HCT116 (cell line): ENCODE measurements around the gene SLC25A22. TPM values are rescaled to one million over a fixed set of nuclear protein-coding genes. Genes with fewer than 3 reads are reported as not detected.
A peak's percentile ranks its signal among the peaks of the same experiment; 100 is the strongest.

Experiments used
- ATAC-seq: fragments of 200-7000 bp; cut with Tn5 transposase; 2 replicates; pipeline ENCODE4 v1.9.1; 2020; ENCODE audit warnings: mild to moderate bottlenecking, moderate library complexity
- BruUV-seq: library from RNA; stranded (reverse); fragments of 400-500 nt; replicated peaks from 2 replicates; lab custom pipeline; 2021; lab: Mats Ljungman, UMichigan
- CTCF ChIA-PET: fragments of 300-600 bp; sonication (Branson Sonifier 250); formaldehyde crosslinking; loops from one replicate; lab custom pipeline; 2021; ENCODE audit warnings: antibody characterized with exemption; lab: Charles Lee
- POLR2A ChIA-PET: fragments of 300-600, 350-600 bp; sonication (Branson Sonifier 250); formaldehyde crosslinking; loops from one replicate; lab custom pipeline; 2021; ENCODE audit warnings: antibody characterized with exemption; lab: Charles Lee
- RAD21 ChIA-PET, 2 experiments: fragments of 300-600 bp; sonication (Branson Sonifier 250); formaldehyde crosslinking; loops; one replicate each; lab custom pipeline; 2023; ENCODE audit warnings: low total read pairs in 2 of 2; ENCODE audit not compliant: uncharacterized antibody in 2 of 2, unreplicated experiment in 2 of 2, low non-redundant PET in 1 of 2; lab: Charles Lee
- DNase-seq: peaks from one replicate; pipeline ENCODE4 v3.0.0-alpha.2; 2010; ENCODE audit warnings: low read depth, low spot score
- H2AFZ ChIP-seq: fragments of 200-600 bp; shearing (Covaris generic), sonication (generic); 2 replicates; pipeline ENCODE4 v1.6.1; 2017; ENCODE audit warnings: low read depth, mixed run types, mixed read lengths, antibody characterized with exemption, low read length; ENCODE audit not compliant: poor library complexity, severe bottlenecking
- H3K27ac ChIP-seq: 2 replicates; pipeline ENCODE4 v1.5.1; 2012; ENCODE audit warnings: low read depth, low read length
- H3K27me3 ChIP-seq: fragments of 200-600 bp; sonication (generic); 2 replicates; pipeline ENCODE4 v1.6.1; 2016; ENCODE audit warnings: mixed run types, low read length, mixed read lengths; ENCODE audit not compliant: insufficient read depth
- H3K36me3 ChIP-seq, 2 experiments: fragments of 200-500 bp in 1 of 2; fragments of 200-600 bp in 1 of 2; sonication (Bioruptor generic) in 1 of 2; sonication (generic) in 1 of 2; 2 replicates each; pipeline versions ENCODE4 v1.5.1 to v1.6.1; 2014 to 2016; ENCODE audit warnings: low read length in 2 of 2, inconsistent platforms in 1 of 2, mixed read lengths in 1 of 2, mixed run types in 1 of 2; ENCODE audit not compliant: insufficient read depth in 2 of 2, control insufficient read depth in 1 of 2
- H3K4me1 ChIP-seq, 2 experiments: fragments of 200-600 bp in 1 of 2; sonication (generic) in 1 of 2; 2 replicates each; pipeline versions ENCODE4 v1.5.1 to v1.6.1; 2012 to 2017; ENCODE audit warnings: low read length in 2 of 2, inconsistent platforms in 1 of 2, mild to moderate bottlenecking in 1 of 2, mixed read lengths in 1 of 2, mixed run types in 1 of 2, moderate library complexity in 1 of 2; ENCODE audit not compliant: insufficient read depth in 2 of 2, control insufficient read depth in 1 of 2
- H3K4me2 ChIP-seq: fragments of 200-600 bp; sonication (generic); 2 replicates; pipeline ENCODE4 v1.6.1; 2017; ENCODE audit warnings: mixed run types, low read length, mixed read lengths
- H3K4me3 ChIP-seq, 2 experiments: fragments of 200-600 bp in 1 of 2; sonication (generic) in 1 of 2; replicated peaks in 1 of 2; 2 replicates each; pipeline ENCODE4 v1.5.1; 2011 to 2016; ENCODE audit warnings: low read length in 2 of 2, control low read depth in 1 of 2, low read depth in 1 of 2, mild to moderate bottlenecking in 1 of 2, mixed read lengths in 1 of 2, mixed run types in 1 of 2
- H3K79me2 ChIP-seq: fragments of 200-600 bp; sonication (generic); 2 replicates; pipeline ENCODE4 v1.6.1; 2017; ENCODE audit warnings: mild to moderate bottlenecking, mixed run types, low read length, moderate library complexity, mixed read lengths; ENCODE audit not compliant: insufficient read depth
- H3K9ac ChIP-seq: fragments of 200-600 bp; sonication (generic); 2 replicates; pipeline ENCODE4 v1.6.1; 2016; ENCODE audit warnings: low read length, mixed read lengths
- H3K9me2 ChIP-seq: fragments of 200-600 bp; sonication (generic), shearing (Covaris generic); 2 replicates; pipeline ENCODE4 v1.6.1; 2017; ENCODE audit warnings: mixed run types, mild to moderate bottlenecking, moderate library complexity; ENCODE audit not compliant: insufficient read depth
- H3K9me3 ChIP-seq, 2 experiments: fragments of 200-500 bp in 1 of 2; fragments of 200-600 bp in 1 of 2; sonication (Bioruptor generic) in 1 of 2; sonication (generic) in 1 of 2; 2 replicates each; pipeline ENCODE4 v1.6.1; 2014 to 2017; ENCODE audit warnings: low read length in 2 of 2, mixed read lengths in 2 of 2, inconsistent platforms in 1 of 2, low read depth in 1 of 2, mild to moderate bottlenecking in 1 of 2, mixed run types in 1 of 2, moderate library complexity in 1 of 2; ENCODE audit not compliant: control insufficient read depth in 1 of 2, insufficient read depth in 1 of 2
- H4K20me1 ChIP-seq: fragments of 200-600 bp; sonication (generic), shearing (Covaris generic); 2 replicates; pipeline ENCODE4 v1.6.1; 2017; ENCODE audit warnings: mixed run types, mild to moderate bottlenecking, moderate library complexity; ENCODE audit not compliant: insufficient read depth
- JUND ChIP-seq: IDR thresholded peaks from 2 replicates; pipeline ENCODE4 v1.6.1; 2012
- POLR2A ChIP-seq: IDR thresholded peaks from 2 replicates; pipeline ENCODE4 v1.7.0; 2011; ENCODE audit warnings: borderline replicate concordance; ENCODE audit not compliant: insufficient read depth, insufficient read length; ENCODE audit errors: extremely low read depth
- POLR2AphosphoS5 ChIP-seq: IDR thresholded peaks from 2 replicates; pipeline ENCODE4 v1.6.1; 2011; ENCODE audit warnings: mild to moderate bottlenecking, low read depth, low read length, moderate library complexity
- RAD21 ChIP-seq: IDR thresholded peaks from 2 replicates; pipeline ENCODE4 v1.6.1; 2012; ENCODE audit warnings: low read depth, mild to moderate bottlenecking
- SIN3A ChIP-seq: IDR thresholded peaks from 2 replicates; pipeline ENCODE4 v1.6.1; 2012; ENCODE audit warnings: low read depth
- SRF ChIP-seq: IDR thresholded peaks from 2 replicates; pipeline ENCODE4 v1.6.1; 2012; ENCODE audit warnings: low read depth
- YY1 ChIP-seq: IDR thresholded peaks from 2 replicates; pipeline ENCODE4 v1.6.1; 2011; ENCODE audit warnings: low read length, low read depth, moderate library complexity, mild to moderate bottlenecking; ENCODE audit not compliant: insufficient replicate concordance; ENCODE audit errors: extremely low read depth
- ZBTB33 ChIP-seq: IDR thresholded peaks from 2 replicates; pipeline ENCODE4 v1.6.1; 2011; ENCODE audit warnings: mild to moderate bottlenecking, low read length, moderate library complexity; ENCODE audit not compliant: insufficient replicate concordance; ENCODE audit errors: extremely low read depth
- ZFX ChIP-seq: fragments of 450-650 bp; IDR thresholded peaks from 2 replicates; pipeline ENCODE4 v1.6.1; 2017
- ZNF274 ChIP-seq: fragments of 200-500 bp; sonication (Bioruptor generic); IDR thresholded peaks from 2 replicates; pipeline ENCODE4 v1.6.1; 2014; ENCODE audit warnings: mild to moderate bottlenecking, low read depth, low read length, inconsistent platforms
- intact Hi-C: fragments of 100-400 bp; cut with micrococcal nuclease; formaldehyde crosslinking; loops from 2 replicates; pipeline ENCODE4 v1.10.0; 2022
- total RNA-seq: library from RNA; stranded (reverse); gene quantifications from one replicate; pipeline ENCODE4 v1.2.1, GENCODE V29; 2021; ENCODE audit not compliant: unreplicated experiment
- TF ChIP-seq, protein P1 (sequence below): IDR thresholded peaks from 2 replicates; pipeline ENCODE4 v1.6.1; 2012
- TF ChIP-seq, protein P2 (sequence below): IDR thresholded peaks from 2 replicates; pipeline ENCODE4 v1.6.1; 2012; ENCODE audit warnings: low read depth
- TF ChIP-seq, protein P3 (sequence below): IDR thresholded peaks from 2 replicates; pipeline ENCODE4 v1.6.1; 2012

SLC25A22 gene
- total RNA-seq, 1 experiment from 2014 or later: 62.0 TPM

- CTCF ChIA-PET: interaction anchor here (1.0 kb wide), 1 partner anchor 28 kb away, joined by 7 read pairs; no protein-coding TSS in a partner anchor
- H3K27ac ChIP-seq: peak overlapping the region; percentile 93
- no TSS peak for BruUV-seq
Observed at GRCh38 chr11:810040-810567, 12.0 kb upstream of the SLC25A22 start.

More at GRCh38 chr11:810040-810567, 12.0 kb upstream of the SLC25A22 start:
- no peak for ATAC-seq
- Histone ChIP-seq H2AFZ (no peak overlapping the region), H3K4me3 (peak overlapping the region; percentile 82 to 97), H3K27me3 (no peaks in the 10 kb centered on the region), H3K4me1 (peaks cover 17 to 52% of the 10 kb centered on the region in 2 experiments), H3K79me2 (peaks cover 52% of the 10 kb centered on the region), H4K20me1 (peaks cover 17% of the 10 kb centered on the region; the same call in 1 of the 2 replicates), H3K9me2 (no peaks in the 10 kb centered on the region), H3K9ac (peak overlapping the region; percentile 100), H3K4me2 (peak overlapping the region; percentile 88), H3K36me3 (peaks cover 21 to 38% of the 10 kb centered on the region in 2 experiments), H3K9me3 (no peaks in the 10 kb centered on the region)
- no peak for TF ChIP-seq RAD21
- TF ChIP-seq POLR2A: no peak
- TF ChIP-seq ZNF274: no peak
- no peak for TF ChIP-seq ZBTB33
- no peak for TF ChIP-seq YY1
- no peak for TF ChIP-seq JUND
- no peak for TF ChIP-seq POLR2AphosphoS5
- TF ChIP-seq, protein P1, sequence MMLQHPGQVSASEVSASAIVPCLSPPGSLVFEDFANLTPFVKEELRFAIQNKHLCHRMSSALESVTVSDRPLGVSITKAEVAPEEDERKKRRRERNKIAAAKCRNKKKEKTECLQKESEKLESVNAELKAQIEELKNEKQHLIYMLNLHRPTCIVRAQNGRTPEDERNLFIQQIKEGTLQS: no peak
- TF ChIP-seq, protein P2, sequence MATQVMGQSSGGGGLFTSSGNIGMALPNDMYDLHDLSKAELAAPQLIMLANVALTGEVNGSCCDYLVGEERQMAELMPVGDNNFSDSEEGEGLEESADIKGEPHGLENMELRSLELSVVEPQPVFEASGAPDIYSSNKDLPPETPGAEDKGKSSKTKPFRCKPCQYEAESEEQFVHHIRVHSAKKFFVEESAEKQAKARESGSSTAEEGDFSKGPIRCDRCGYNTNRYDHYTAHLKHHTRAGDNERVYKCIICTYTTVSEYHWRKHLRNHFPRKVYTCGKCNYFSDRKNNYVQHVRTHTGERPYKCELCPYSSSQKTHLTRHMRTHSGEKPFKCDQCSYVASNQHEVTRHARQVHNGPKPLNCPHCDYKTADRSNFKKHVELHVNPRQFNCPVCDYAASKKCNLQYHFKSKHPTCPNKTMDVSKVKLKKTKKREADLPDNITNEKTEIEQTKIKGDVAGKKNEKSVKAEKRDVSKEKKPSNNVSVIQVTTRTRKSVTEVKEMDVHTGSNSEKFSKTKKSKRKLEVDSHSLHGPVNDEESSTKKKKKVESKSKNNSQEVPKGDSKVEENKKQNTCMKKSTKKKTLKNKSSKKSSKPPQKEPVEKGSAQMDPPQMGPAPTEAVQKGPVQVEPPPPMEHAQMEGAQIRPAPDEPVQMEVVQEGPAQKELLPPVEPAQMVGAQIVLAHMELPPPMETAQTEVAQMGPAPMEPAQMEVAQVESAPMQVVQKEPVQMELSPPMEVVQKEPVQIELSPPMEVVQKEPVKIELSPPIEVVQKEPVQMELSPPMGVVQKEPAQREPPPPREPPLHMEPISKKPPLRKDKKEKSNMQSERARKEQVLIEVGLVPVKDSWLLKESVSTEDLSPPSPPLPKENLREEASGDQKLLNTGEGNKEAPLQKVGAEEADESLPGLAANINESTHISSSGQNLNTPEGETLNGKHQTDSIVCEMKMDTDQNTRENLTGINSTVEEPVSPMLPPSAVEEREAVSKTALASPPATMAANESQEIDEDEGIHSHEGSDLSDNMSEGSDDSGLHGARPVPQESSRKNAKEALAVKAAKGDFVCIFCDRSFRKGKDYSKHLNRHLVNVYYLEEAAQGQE: no peak
- no peak for TF ChIP-seq SRF
- TF ChIP-seq, protein P3, sequence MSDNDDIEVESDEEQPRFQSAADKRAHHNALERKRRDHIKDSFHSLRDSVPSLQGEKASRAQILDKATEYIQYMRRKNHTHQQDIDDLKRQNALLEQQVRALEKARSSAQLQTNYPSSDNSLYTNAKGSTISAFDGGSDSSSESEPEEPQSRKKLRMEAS: no peak
- no peak for TF ChIP-seq SIN3A
- TF ChIP-seq ZFX: no peak; the same call in 1 of the 2 replicates
- ChIA-PET POLR2A (interaction anchor here (1.0 to 4.4 kb wide), 7 partner anchors 9 to 25 kb away, joined by 4 to 45 read pairs (median 9); partner anchors contain the start of genes CRACR2B and PNPLA2), RAD21 (no interaction called here)
- intact Hi-C loops: no loop called here
- no peak for DNase-seq
